ENCODE measurements around the gene CDH7.

The CDH7 gene

GRCh38 chr18:65815506-65815905 is 64.7 kb downstream of the CDH7 start:
- in situ Hi-C loops (cut with HindIII; ENCODE audit: low sequenced_read_pairs), result no loop called here
- H3K4me3 ChIP-seq (ENCODE audit: low read depth, low read length), result no peak overlapping the region
- no peak for DNase-seq (ENCODE audit: low read depth)
- TF ChIP-seq CTCF (IDR thresholded peaks at IDR 0.05; ENCODE audit: low read depth, low read length, missing control alignments), result no peak

- no peak for DNase-seq (ENCODE audit: low read depth)
- no peak overlapping the region for H3K4me3 ChIP-seq (ENCODE audit: low read depth, low read length)
- in situ Hi-C loops (cut with HindIII; ENCODE audit: low sequenced_read_pairs), result no loop called here
- no peak for TF ChIP-seq CTCF (IDR thresholded peaks at IDR 0.05; ENCODE audit: low read depth, low read length, missing control alignments)
These were observed 66.4 kb downstream of the CDH7 start for GRCh38 chr18:65817178-65817577.

GRCh38 chr18:65821911-65822310 is 71.1 kb downstream of the CDH7 start:
- TF ChIP-seq CTCF (IDR thresholded peaks at IDR 0.05; ENCODE audit: low read depth, low read length, missing control alignments), result no peak
- H3K4me3 ChIP-seq (ENCODE audit: low read depth, low read length), result no peak overlapping the region
- no peak for DNase-seq (ENCODE audit: low read depth)
- in situ Hi-C loops (cut with HindIII; ENCODE audit: low sequenced_read_pairs), result no loop called here

- no peak overlapping the region for H3K4me3 ChIP-seq (ENCODE audit: low read depth, low read length)
- in situ Hi-C loops (cut with HindIII; ENCODE audit: low sequenced_read_pairs), result no loop called here
- no peak for TF ChIP-seq CTCF (IDR thresholded peaks at IDR 0.05; ENCODE audit: low read depth, low read length, missing control alignments)
These were observed 72.0 kb downstream of the CDH7 start for GRCh38 chr18:65822826-65823225.

GRCh38 chr18:65827444-65827843 is 76.6 kb downstream of the CDH7 start:
- in situ Hi-C loops (cut with HindIII; ENCODE audit: low sequenced_read_pairs), result no loop called here
- TF ChIP-seq CTCF (IDR thresholded peaks at IDR 0.05; ENCODE audit: low read depth, low read length, missing control alignments), result no peak
- no peak overlapping the region for H3K4me3 ChIP-seq (ENCODE audit: low read depth, low read length)
- DNase-seq (ENCODE audit: low read depth), result no peak

More at GRCh38 chr18:65822826-65823225, 72.0 kb downstream of the CDH7 start:
- DNase-seq (ENCODE audit: low read depth), result no peak

- no peak for TF ChIP-seq CTCF (IDR thresholded peaks at IDR 0.05; ENCODE audit: low read depth, low read length, missing control alignments)
- in situ Hi-C loops (cut with HindIII; ENCODE audit: low sequenced_read_pairs), result no loop called here
- no peak for DNase-seq (ENCODE audit: low read depth)
- no peak overlapping the region for H3K4me3 ChIP-seq (ENCODE audit: low read depth, low read length)
These were observed 85.1 kb downstream of the CDH7 start for GRCh38 chr18:65835881-65836280.

GRCh38 chr18:65846107-65846506 is 95.3 kb downstream of the CDH7 start:
- no peak for DNase-seq (ENCODE audit: low read depth)
- in situ Hi-C loops (cut with HindIII; ENCODE audit: low sequenced_read_pairs), result no loop called here
- no peak for TF ChIP-seq CTCF (IDR thresholded peaks at IDR 0.05; ENCODE audit: low read depth, low read length, missing control alignments)
- no peak overlapping the region for H3K4me3 ChIP-seq (ENCODE audit: low read depth, low read length)
